A549 (cell line): ENCODE data around the gene DIS3L2. TPM values are rescaled to one million over a fixed set of nuclear protein-coding genes. Genes with fewer than 3 reads are reported as not detected.

Experiments used
- ATAC-seq, 2 experiments: fragments of 200-7000 bp in 1 of 2; fragments of >200 bp in 1 of 2; cut with Nextera tagmentation in 1 of 2; cut with Tn5 transposase in 1 of 2; 3 replicates each; pipeline versions ENCODE4 v1.8.0 to v1.9.1; 2018 to 2020; ENCODE audit warnings: mild to moderate bottlenecking in 1 of 2, moderate library complexity in 1 of 2
- CTCF ChIA-PET: fragments of 300-600 bp; sonication (Branson Sonifier 250); formaldehyde crosslinking; extraction: SDS; loops from one replicate; lab custom pipeline; 2021; ENCODE audit warnings: antibody characterized with exemption, inconsistent platforms; lab: Yijun Ruan, JAX
- POLR2A ChIA-PET: fragments of 350-600 bp; formaldehyde crosslinking; extraction: SDS; loops from one replicate; lab custom pipeline; 2021; ENCODE audit warnings: antibody characterized with exemption, inconsistent platforms; lab: Yijun Ruan, JAX
- DNase-seq, 2 experiments: peaks; one replicate each; pipeline versions ENCODE4 v3.0.0 to v3.0.0-alpha.2; 2011 to 2016; ENCODE audit warnings: low read depth in 1 of 2, low spot score in 1 of 2
- FAIRE-seq: peaks from 2 replicates; lab custom pipeline; 2011; peaks lifted over from hg19 to GRCh38; lab: Jason Lieb, UNC
- H3K27ac ChIP-seq, 2 experiments: fragments of >200 bp; sonication (Bioruptor Twin); formaldehyde crosslinking; 3 replicates each; pipeline ENCODE4 v1.5.1; 2016 to 2017
- H3K4me1 ChIP-seq: fragments of >200 bp; sonication (Bioruptor Twin); formaldehyde crosslinking; 3 replicates; pipeline ENCODE4 v1.6.1; 2016
- H3K4me2 ChIP-seq: fragments of >200 bp; sonication (Bioruptor Twin); formaldehyde crosslinking; 3 replicates; pipeline ENCODE4 v1.6.1; 2016
- H3K4me3 ChIP-seq: fragments of >200 bp; sonication (Bioruptor Twin); formaldehyde crosslinking; 3 replicates; pipeline ENCODE4 v1.5.1; 2016
- H3K9me3 ChIP-seq: fragments of >200 bp; sonication (Bioruptor Twin); formaldehyde crosslinking; 3 replicates; pipeline ENCODE4 v1.6.1; 2016
- BHLHE40 ChIP-seq: IDR thresholded peaks from 2 replicates; pipeline ENCODE4 v1.6.1; 2012; ENCODE audit warnings: low read depth, low read length, inconsistent platforms
- CEBPB ChIP-seq, 2 experiments: fragments of >200 bp in 1 of 2; sonication (Bioruptor Twin) in 1 of 2; formaldehyde crosslinking in 1 of 2; IDR thresholded peaks; 2 replicates each; pipeline ENCODE4 v1.6.1; 2012 to 2016
- EHF ChIP-seq: fragments of 250-450 bp; sonication (Bioruptor Pico); IDR thresholded peaks from 2 replicates; pipeline ENCODE4 v1.5.0; 2020; ENCODE audit warnings: mild to moderate bottlenecking
- EHMT2 ChIP-seq: fragments of 200-600 bp; sonication (generic); IDR thresholded peaks from 2 replicates; pipeline ENCODE4 v1.6.1; 2016; ENCODE audit warnings: antibody characterized with exemption, low read depth, mild to moderate bottlenecking, moderate library complexity
- FOXS1 ChIP-seq: fragments of 250-450 bp; sonication (Bioruptor Pico); IDR thresholded peaks from 2 replicates; pipeline ENCODE4 v1.5.0; 2020; ENCODE audit warnings: mild to moderate bottlenecking, moderate library complexity
- GATA3 ChIP-seq: IDR thresholded peaks from 2 replicates; pipeline ENCODE4 v1.6.1; 2012; ENCODE audit warnings: borderline replicate concordance
- JUNB ChIP-seq: fragments of >200 bp; sonication (Bioruptor Twin); formaldehyde crosslinking; IDR thresholded peaks from 2 replicates; pipeline ENCODE4 v1.6.1; 2016
- KDM1A ChIP-seq: fragments of 200-600 bp; sonication (generic); IDR thresholded peaks from 2 replicates; pipeline ENCODE4 v1.6.1; 2016; ENCODE audit warnings: low read depth, mild to moderate bottlenecking
- KDM5A ChIP-seq: fragments of 200-600 bp; sonication (generic); IDR thresholded peaks from 2 replicates; pipeline ENCODE4 v1.6.1; 2016; ENCODE audit warnings: antibody characterized with exemption, mild to moderate bottlenecking
- MAZ ChIP-seq: fragments of 150-350 bp; IDR thresholded peaks from 2 replicates; pipeline ENCODE4 v1.6.1; 2014; ENCODE audit warnings: antibody characterized with exemption, low read depth, low read length, borderline replicate concordance
- NFE2L2 ChIP-seq: fragments of 150-350 bp; conservative IDR thresholded peaks from 2 replicates; pipeline ENCODE4 v1.6.1; 2014; ENCODE audit warnings: low read length
- NR3C1 ChIP-seq: fragments of >200 bp; sonication (Bioruptor Twin); formaldehyde crosslinking; IDR thresholded peaks from 3 replicates; pipeline ENCODE4 v1.6.1; 2017
- POLR2A ChIP-seq: IDR thresholded peaks from 2 replicates; pipeline ENCODE4 v1.6.1; 2012; ENCODE audit warnings: mild to moderate bottlenecking, low read length
- RAD21 ChIP-seq, 2 experiments: fragments of >200 bp in 1 of 2; sonication (Bioruptor Twin) in 1 of 2; formaldehyde crosslinking in 1 of 2; IDR thresholded peaks in 1 of 2; conservative IDR thresholded peaks in 1 of 2; 2 replicates in 1 of 2; 3 replicates in 1 of 2; pipeline ENCODE4 v1.6.1; 2012 to 2018; ENCODE audit warnings: inconsistent platforms in 1 of 2
- RCOR1 ChIP-seq: fragments of 150-350 bp; IDR thresholded peaks from 2 replicates; pipeline ENCODE4 v1.6.1; 2014; ENCODE audit warnings: antibody characterized with exemption, low read length, low read depth
- RFX5 ChIP-seq: fragments of 450-650 bp; IDR thresholded peaks from 2 replicates; pipeline ENCODE4 v1.7.1; 2014; ENCODE audit warnings: antibody characterized with exemption, mild to moderate bottlenecking, moderate library complexity
- SREBF2 ChIP-seq: fragments of 450-650 bp; IDR thresholded peaks from 2 replicates; pipeline ENCODE4 v1.6.1; 2014; ENCODE audit warnings: mild to moderate bottlenecking, moderate library complexity
- TFCP2L1 ChIP-seq: fragments of 250-450 bp; sonication (Bioruptor Pico); IDR thresholded peaks from 2 replicates; pipeline ENCODE4 v1.5.0; 2021; ENCODE audit warnings: mild to moderate bottlenecking
- ZC3H11A ChIP-seq: fragments of 450-650 bp; IDR thresholded peaks from 2 replicates; pipeline ENCODE4 v1.6.1; 2014; ENCODE audit warnings: antibody characterized with exemption, mild to moderate bottlenecking
- WGBS: methylation state at CpG from one replicate; pipeline ENCODE4 v1.1.6; 2017; ENCODE audit errors: missing lambda C conversion rate; 5-methylcytosine and 5-hydroxymethylcytosine counted together
- polyA plus RNA-seq, 4 experiments: library from polyadenylated mRNA; depleted of rRNA in 3 of 4; stranded (reverse); fragments of >200 nt; fragmentation: RNase III in 1 of 4; extraction: RNeasy Plus Mini Kit Qiagen cat#74134 plus additional on column Dnase treatment in 1 of 4; gene quantifications; 2 replicates in 3 of 4; 3 replicates in 1 of 4; pipeline ENCODE4 v1.2.3, GENCODE V29; 2011 to 2017
- TF ChIP-seq, protein P1 (sequence below): fragments of 250-450 bp; sonication (Bioruptor Pico); IDR thresholded peaks from 2 replicates; pipeline ENCODE4 v1.5.0; 2021; ENCODE audit warnings: mild to moderate bottlenecking, moderate library complexity, borderline replicate concordance
- TF ChIP-seq, protein P2 (sequence below): fragments of 200-600 bp; sonication (generic); IDR thresholded peaks from 2 replicates; pipeline ENCODE4 v1.6.1; 2016; ENCODE audit warnings: antibody characterized with exemption, mild to moderate bottlenecking, moderate library complexity
- TF ChIP-seq, protein P3 (sequence below): IDR thresholded peaks from 2 replicates; pipeline ENCODE4 v1.6.1; 2012

DIS3L2 gene
- polyA plus RNA-seq, 2 of the 4 experiments (the other 2 are of a cell fraction), result 14.9 to 15.4 TPM

DNA sequence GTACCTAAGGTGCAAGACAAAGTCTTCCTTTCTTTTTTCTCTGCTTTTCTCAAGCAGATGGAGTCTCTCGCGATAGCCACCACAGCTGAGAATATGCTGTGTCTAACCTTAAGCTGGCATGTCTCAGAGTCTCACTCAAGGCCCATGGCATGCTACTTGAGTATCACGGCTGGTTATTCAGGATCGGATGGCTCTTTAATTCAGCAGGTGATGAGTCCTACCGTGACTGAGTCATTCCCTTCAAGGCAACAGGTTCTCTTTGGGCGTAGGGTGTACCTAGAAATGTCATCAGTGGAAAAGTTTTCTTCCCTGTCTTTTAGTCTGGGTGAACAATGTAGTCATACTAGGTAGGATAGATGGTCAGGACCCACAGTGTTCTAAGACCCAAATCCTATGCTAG lies 136.2 kb downstream of the DIS3L2 start:
- Histone ChIP-seq H3K27ac (no peak overlapping the region), H3K4me2 (no peak overlapping the region), H3K9me3 (no peaks in the 10 kb centered on the region), H3K4me3 (no peak overlapping the region), H3K4me1 (no peaks in the 10 kb centered on the region)
- 90% methylated on average over 6 of the region's 6 CpGs for whole genome bisulfite sequencing
- CTCF ChIA-PET, result interaction anchor here (1.2 kb wide), 1 partner anchor 172 kb away, joined by 3 read pairs; no protein-coding TSS in a partner anchor
- DNase-seq, result no peak
- TF ChIP-seq MAZ (no peak), EHF (CRISPR knock-in tag) (no peak), EHMT2 (no peak), RFX5 (no peak), KDM1A (no peak), TFCP2L1 (CRISPR knock-in tag) (no peak), RAD21 (conservative IDR thresholded peaks at IDR 0.05 in 1 of 2, IDR thresholded peaks at IDR 0.05 in 1 of 2) (no peak), RCOR1 (no peak), CEBPB (IDR thresholded peaks at IDR 0.05) (no peak), JUNB (no peak), POLR2A (no peak), KDM5A (no peak), NFE2L2 (no peak), SREBF2 (no peak), FOXS1 (CRISPR knock-in tag) (no peak), ZC3H11A (no peak), GATA3 (no peak), BHLHE40 (no peak)
- TF ChIP-seq, protein P1, sequence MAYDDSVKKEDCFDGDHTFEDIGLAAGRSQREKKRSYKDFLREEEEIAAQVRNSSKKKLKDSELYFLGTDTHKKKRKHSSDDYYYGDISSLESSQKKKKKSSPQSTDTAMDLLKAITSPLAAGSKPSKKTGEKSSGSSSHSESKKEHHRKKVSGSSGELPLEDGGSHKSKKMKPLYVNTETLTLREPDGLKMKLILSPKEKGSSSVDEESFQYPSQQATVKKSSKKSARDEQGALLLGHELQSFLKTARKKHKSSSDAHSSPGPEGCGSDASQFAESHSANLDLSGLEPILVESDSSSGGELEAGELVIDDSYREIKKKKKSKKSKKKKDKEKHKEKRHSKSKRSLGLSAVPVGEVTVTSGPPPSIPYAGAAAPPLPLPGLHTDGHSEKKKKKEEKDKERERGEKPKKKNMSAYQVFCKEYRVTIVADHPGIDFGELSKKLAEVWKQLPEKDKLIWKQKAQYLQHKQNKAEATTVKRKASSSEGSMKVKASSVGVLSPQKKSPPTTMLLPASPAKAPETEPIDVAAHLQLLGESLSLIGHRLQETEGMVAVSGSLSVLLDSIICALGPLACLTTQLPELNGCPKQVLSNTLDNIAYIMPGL, result no peak
- TF ChIP-seq, protein P2, sequence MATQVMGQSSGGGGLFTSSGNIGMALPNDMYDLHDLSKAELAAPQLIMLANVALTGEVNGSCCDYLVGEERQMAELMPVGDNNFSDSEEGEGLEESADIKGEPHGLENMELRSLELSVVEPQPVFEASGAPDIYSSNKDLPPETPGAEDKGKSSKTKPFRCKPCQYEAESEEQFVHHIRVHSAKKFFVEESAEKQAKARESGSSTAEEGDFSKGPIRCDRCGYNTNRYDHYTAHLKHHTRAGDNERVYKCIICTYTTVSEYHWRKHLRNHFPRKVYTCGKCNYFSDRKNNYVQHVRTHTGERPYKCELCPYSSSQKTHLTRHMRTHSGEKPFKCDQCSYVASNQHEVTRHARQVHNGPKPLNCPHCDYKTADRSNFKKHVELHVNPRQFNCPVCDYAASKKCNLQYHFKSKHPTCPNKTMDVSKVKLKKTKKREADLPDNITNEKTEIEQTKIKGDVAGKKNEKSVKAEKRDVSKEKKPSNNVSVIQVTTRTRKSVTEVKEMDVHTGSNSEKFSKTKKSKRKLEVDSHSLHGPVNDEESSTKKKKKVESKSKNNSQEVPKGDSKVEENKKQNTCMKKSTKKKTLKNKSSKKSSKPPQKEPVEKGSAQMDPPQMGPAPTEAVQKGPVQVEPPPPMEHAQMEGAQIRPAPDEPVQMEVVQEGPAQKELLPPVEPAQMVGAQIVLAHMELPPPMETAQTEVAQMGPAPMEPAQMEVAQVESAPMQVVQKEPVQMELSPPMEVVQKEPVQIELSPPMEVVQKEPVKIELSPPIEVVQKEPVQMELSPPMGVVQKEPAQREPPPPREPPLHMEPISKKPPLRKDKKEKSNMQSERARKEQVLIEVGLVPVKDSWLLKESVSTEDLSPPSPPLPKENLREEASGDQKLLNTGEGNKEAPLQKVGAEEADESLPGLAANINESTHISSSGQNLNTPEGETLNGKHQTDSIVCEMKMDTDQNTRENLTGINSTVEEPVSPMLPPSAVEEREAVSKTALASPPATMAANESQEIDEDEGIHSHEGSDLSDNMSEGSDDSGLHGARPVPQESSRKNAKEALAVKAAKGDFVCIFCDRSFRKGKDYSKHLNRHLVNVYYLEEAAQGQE, result no peak
- ATAC-seq, result no peak
- POLR2A ChIA-PET, result no interaction called here
- FAIRE-seq, result no peak

- ChIA-PET CTCF (interaction anchor here (1.4 kb wide), 1 partner anchor 177 kb away, joined by 4 read pairs; no protein-coding TSS in a partner anchor), POLR2A (no interaction called here)
- no peak for FAIRE-seq
- TF ChIP-seq NR3C1, result no peak
- no peak for TF ChIP-seq KDM5A
- TF ChIP-seq, protein P3, sequence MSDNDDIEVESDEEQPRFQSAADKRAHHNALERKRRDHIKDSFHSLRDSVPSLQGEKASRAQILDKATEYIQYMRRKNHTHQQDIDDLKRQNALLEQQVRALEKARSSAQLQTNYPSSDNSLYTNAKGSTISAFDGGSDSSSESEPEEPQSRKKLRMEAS, result no peak
- DNase-seq, result no peak
- ATAC-seq, result no peak
- 91% methylated on average over 4 of the region's 4 CpGs for WGBS
- no peak overlapping the region for H3K4me3 ChIP-seq
- no peak overlapping the region for H3K27ac ChIP-seq
- H3K4me2 ChIP-seq, result no peak overlapping the region
- H3K4me1 ChIP-seq, result no peaks in the 10 kb centered on the region
- no peaks in the 10 kb centered on the region for H3K9me3 ChIP-seq
Measured at GRCh38 chr2:232102380-232102779, 140.9 kb downstream of the DIS3L2 start.
